ENCODE measurements around the gene FBXO38. TPM values are rescaled to one million over a fixed set of nuclear protein-coding genes. Genes with fewer than 3 reads are reported as not detected.
"Not testable (repeated sequence)": the region's sequence is repeated elsewhere in the genome, so short reads cannot be mapped to it uniquely, and the experiment has no call there.

Gene FBXO38
- total RNA-seq, 1 experiment from 2014 or later: 37.0 TPM

GRCh38 chr5:148465381-148466235, 81.8 kb downstream of the FBXO38 start:
- in situ Hi-C loops (cut with HindIII; ENCODE audit: low sequenced_read_pairs): no loop called here
- DNase-seq (ENCODE audit: low spot score): no peak

- in situ Hi-C loops (cut with HindIII; ENCODE audit: low sequenced_read_pairs): no loop called here
- DNase-seq (ENCODE audit: low spot score): no peak
Observed at GRCh38 chr5:148466236-148466580, 82.5 kb downstream of the FBXO38 start.

- no peak for DNase-seq (ENCODE audit: low spot score)
- in situ Hi-C loops (cut with HindIII; ENCODE audit: low sequenced_read_pairs): no loop called here
Observed at GRCh38 chr5:148467958-148468357, 84.2 kb downstream of the FBXO38 start.

GRCh38 chr5:148468746-148469145, 85.0 kb downstream of the FBXO38 start:
- DNase-seq (ENCODE audit: low spot score); in situ Hi-C loops (cut with HindIII; ENCODE audit: low sequenced_read_pairs): not testable (repeated sequence)

- in situ Hi-C loops (cut with HindIII; ENCODE audit: low sequenced_read_pairs): no loop called here
- DNase-seq (ENCODE audit: low spot score): peak; percentile 78
Observed at GRCh38 chr5:148469501-148469935, 85.8 kb downstream of the FBXO38 start.

GRCh38 chr5:148471379-148471778, 87.6 kb downstream of the FBXO38 start:
- in situ Hi-C loops (cut with HindIII; ENCODE audit: low sequenced_read_pairs): no loop called here
- DNase-seq (ENCODE audit: low spot score): no peak

- DNase-seq (ENCODE audit: low spot score): no peak
- in situ Hi-C loops (cut with HindIII; ENCODE audit: low sequenced_read_pairs): no loop called here
Observed at GRCh38 chr5:148474025-148474511, 90.3 kb downstream of the FBXO38 start.

GRCh38 chr5:148476302-148476701, 92.5 kb downstream of the FBXO38 start:
- in situ Hi-C loops (cut with HindIII; ENCODE audit: low sequenced_read_pairs): no loop called here
- DNase-seq (ENCODE audit: low spot score): no peak

GRCh38 chr5:148477429-148477828, 93.7 kb downstream of the FBXO38 start:
- in situ Hi-C loops (cut with HindIII; ENCODE audit: low sequenced_read_pairs): no loop called here
- no peak for DNase-seq (ENCODE audit: low spot score)

GRCh38 chr5:148482196-148482595, 98.4 kb downstream of the FBXO38 start:
- DNase-seq (ENCODE audit: low spot score): no peak
- in situ Hi-C loops (cut with HindIII; ENCODE audit: low sequenced_read_pairs): no loop called here

GRCh38 chr5:148482697-148483462, 99.1 kb downstream of the FBXO38 start:
- in situ Hi-C loops (cut with HindIII; ENCODE audit: low sequenced_read_pairs): no loop called here
- DNase-seq (ENCODE audit: low spot score): peak; percentile 11

GRCh38 chr5:148483750-148484149, 100.0 kb downstream of the FBXO38 start:
- in situ Hi-C loops (cut with HindIII; ENCODE audit: low sequenced_read_pairs): no loop called here

GRCh38 chr5:148484651-148485050, 100.9 kb downstream of the FBXO38 start:
- no peak for DNase-seq (ENCODE audit: low spot score)
- in situ Hi-C loops (cut with HindIII; ENCODE audit: low sequenced_read_pairs): no loop called here

More at GRCh38 chr5:148483750-148484149, 100.0 kb downstream of the FBXO38 start:
- no peak for DNase-seq (ENCODE audit: low spot score)

- in situ Hi-C loops (cut with HindIII; ENCODE audit: low sequenced_read_pairs): no loop called here
- DNase-seq (ENCODE audit: low spot score): no peak
Observed at GRCh38 chr5:148486456-148486855, 102.7 kb downstream of the FBXO38 start.

- DNase-seq (ENCODE audit: low spot score): no peak
- in situ Hi-C loops (cut with HindIII; ENCODE audit: low sequenced_read_pairs): no loop called here
Observed at GRCh38 chr5:148488757-148489156, 105.0 kb downstream of the FBXO38 start.

- DNase-seq (ENCODE audit: low spot score): peak; percentile 41
- in situ Hi-C loops (cut with HindIII; ENCODE audit: low sequenced_read_pairs): no loop called here
Observed at GRCh38 chr5:148491015-148491792, 107.4 kb downstream of the FBXO38 start.

GRCh38 chr5:148491793-148492184, 108.0 kb downstream of the FBXO38 start:
- no peak for DNase-seq (ENCODE audit: low spot score)
- in situ Hi-C loops (cut with HindIII; ENCODE audit: low sequenced_read_pairs): no loop called here

- in situ Hi-C loops (cut with HindIII; ENCODE audit: low sequenced_read_pairs): no loop called here
- no peak for DNase-seq (ENCODE audit: low spot score)
Observed at GRCh38 chr5:148492351-148492750, 108.6 kb downstream of the FBXO38 start.

Measured in G401 (cell line).